DND-41 (cell line): ENCODE data around the gene PLAU.

Source experiments
- CTCF ChIP-seq: IDR thresholded peaks from 2 replicates; pipeline ENCODE4 v1.5.1; 2012; ENCODE audit warnings: borderline replicate concordance, low read length, moderate library complexity, mild to moderate bottlenecking; ENCODE audit not compliant: poor library complexity, severe bottlenecking; ENCODE audit errors: extremely low read depth
- EZH2 ChIP-seq: IDR thresholded peaks from 3 replicates; pipeline ENCODE4 v1.6.1; 2012; ENCODE audit warnings: borderline replicate concordance, low read depth, mild to moderate bottlenecking, moderate library complexity, low read length, inconsistent platforms; ENCODE audit not compliant: severe bottlenecking

- TF ChIP-seq EZH2 (no peak), CTCF (no peak)
Measured at GRCh38 chr10:73881221-73881919, 29.6 kb upstream of the PLAU start.
